Heart right ventricle (tissue), 16 donors: Measurements from ENCODE around the gene RMP24.

Experiments used
- ATAC-seq, 8 donors: fragments of 200-7000 bp; cut with Tn5 transposase; one replicate each; pipeline ENCODE4 v1.9.1; 2020; ENCODE audit warnings: mild to moderate bottlenecking in 8 of 8, moderate library complexity in 8 of 8, moderate number of reproducible peaks in 1 of 8
- DNase-seq, 2 donors: peaks; one replicate each; pipeline ENCODE4 v3.0.0-alpha.2; 2020
- H3K27ac ChIP-seq, 10 donors: fragments of 200-600 bp; sonication (generic) in 2 of 10; one replicate each; pipeline versions ENCODE4 v1.5.0 to v1.8.0; 2020 to 2022; ENCODE audit warnings: mild to moderate bottlenecking in 3 of 10
- H3K27me3 ChIP-seq, 7 donors: fragments of 200-600 bp; one replicate each; pipeline ENCODE4 v1.8.0; 2021 to 2022; ENCODE audit warnings: mild to moderate bottlenecking in 2 of 7
- H3K36me3 ChIP-seq, 9 donors: fragments of 200-600 bp; sonication (generic) in 1 of 9; one replicate each; pipeline versions ENCODE4 v1.5.0 to v1.8.0; 2020 to 2022; ENCODE audit warnings: mild to moderate bottlenecking in 2 of 9
- H3K4me1 ChIP-seq, 9 donors: fragments of 200-600 bp; sonication (generic) in 1 of 9; one replicate each; pipeline versions ENCODE4 v1.5.0 to v1.8.0; 2020 to 2022; ENCODE audit warnings: mild to moderate bottlenecking in 4 of 9
- H3K4me3 ChIP-seq, 10 donors: fragments of 200-600 bp; sonication (generic) in 2 of 10; one replicate each; pipeline versions ENCODE4 v1.5.0 to v1.8.0; 2020 to 2022; ENCODE audit warnings: mild to moderate bottlenecking in 7 of 10, moderate library complexity in 2 of 10
- H3K9me3 ChIP-seq, 11 donors: fragments of 200-600 bp in 10 of 11; sonication (generic) in 2 of 11; one replicate each; pipeline versions ENCODE4 v1.5.0 to v1.8.0; 2013 to 2022; ENCODE audit warnings: mild to moderate bottlenecking in 2 of 11, control low read depth in 1 of 11, moderate library complexity in 1 of 11
- WGBS, 2 donors: extraction: QIAGEN DNeasy Blood & Tissue Kit; methylation state at CpG; one replicate each; pipeline ENCODE4 v1.1.7; 2013; ENCODE audit warnings: inconsistent platforms in 1 of 2; 5-methylcytosine and 5-hydroxymethylcytosine counted together
- intact Hi-C, 10 donors: fragments of 100-400 bp; cut with DNase I; formaldehyde crosslinking; loops; one replicate each; pipeline versions ENCODE4 v1.11.1 to v1.14.2; 2022
- TF ChIP-seq, protein P1 (sequence below), 9 donors: fragments of 200-600 bp; sonication (generic) in 2 of 9; IDR thresholded peaks; one replicate each; pipeline versions ENCODE4 v1.5.0 to v1.8.0; 2021 to 2022; ENCODE audit warnings: antibody characterized with exemption in 9 of 9, mild to moderate bottlenecking in 5 of 9, moderate library complexity in 1 of 9
- donor health status: Arrhythmogenic right ventricular cardiomyopathy.
- donor health status: ischemic (EF 13 %, LVEDD 7.1; RV severe dilation, severe dysfunction).
- donor health status: healthy with polysubstance abuse.
- donor health status: DM: no; HTN: yes; CAD: no.
- donor health status: DM: no; HTN: no; CAD: no.
- donor health status: ischemic (EF 25% LVEDD 6.9; RV normal size, moderate dysfunction).
- donor health status: ischemic (EF 25% LVEDD 5.7; RV mildly dilated, moderate dysfunction).
- donor health status: healthy.
- donor health status: DM: yes; HTN: yes; CAD: no.
- donor health status: Ischemic cardiomyopathy.
- donor health status: ischemic (EF 35%, LVEDD 5.7; RV mildly dilated, moderate dysfunction).
- donor health status: nonischemic (EF 11% LVEDD 7.7; RV severe dilation, severe dysfunction).
- donor health status: DM: yes; HTN: yes; CAD: no.
- donor health status: PGD.
- donor health status: ischemic (EF 29% LVEDD 5.4; RV normal size, mild dysfunction).
- donor health status: nonischemic (EF 23%, LVEDD 6.1; RV moderate dilation, normal function).

Gene RMP24

DNA sequence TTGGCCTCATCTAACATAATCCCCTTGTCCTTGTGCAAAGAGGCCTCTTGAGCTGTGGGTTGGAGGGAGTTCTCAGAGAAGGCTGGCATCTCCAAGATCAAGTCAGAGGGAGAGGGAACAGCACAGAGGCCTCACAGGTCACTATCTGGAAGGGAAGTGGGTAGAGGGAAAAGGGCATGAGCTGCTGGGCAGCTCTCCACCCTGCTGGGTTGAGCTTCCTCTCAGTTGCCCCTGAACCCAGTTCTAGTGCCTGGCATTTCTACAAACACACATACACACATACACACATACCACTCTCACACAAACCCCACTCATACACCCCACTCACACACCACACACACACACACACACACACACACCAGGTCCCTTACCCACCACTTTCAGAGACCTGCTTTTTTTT, 30.3 kb upstream of the RMP24 start:
- ATAC-seq = no peak
- H3K9me3 ChIP-seq = no peaks in the 10 kb centered on the region
- intact Hi-C loops = loop anchor here in 1 of 10 donors (10.0 kb wide), 1 partner anchor 557 kb away; no protein-coding TSS in a partner anchor
- H3K27me3 ChIP-seq = no peaks in the 10 kb centered on the region
- no peak overlapping the region for H3K27ac ChIP-seq
- no peaks in the 10 kb centered on the region for H3K36me3 ChIP-seq
- no peaks in the 10 kb centered on the region for H3K4me1 ChIP-seq
- TF ChIP-seq, protein P1, sequence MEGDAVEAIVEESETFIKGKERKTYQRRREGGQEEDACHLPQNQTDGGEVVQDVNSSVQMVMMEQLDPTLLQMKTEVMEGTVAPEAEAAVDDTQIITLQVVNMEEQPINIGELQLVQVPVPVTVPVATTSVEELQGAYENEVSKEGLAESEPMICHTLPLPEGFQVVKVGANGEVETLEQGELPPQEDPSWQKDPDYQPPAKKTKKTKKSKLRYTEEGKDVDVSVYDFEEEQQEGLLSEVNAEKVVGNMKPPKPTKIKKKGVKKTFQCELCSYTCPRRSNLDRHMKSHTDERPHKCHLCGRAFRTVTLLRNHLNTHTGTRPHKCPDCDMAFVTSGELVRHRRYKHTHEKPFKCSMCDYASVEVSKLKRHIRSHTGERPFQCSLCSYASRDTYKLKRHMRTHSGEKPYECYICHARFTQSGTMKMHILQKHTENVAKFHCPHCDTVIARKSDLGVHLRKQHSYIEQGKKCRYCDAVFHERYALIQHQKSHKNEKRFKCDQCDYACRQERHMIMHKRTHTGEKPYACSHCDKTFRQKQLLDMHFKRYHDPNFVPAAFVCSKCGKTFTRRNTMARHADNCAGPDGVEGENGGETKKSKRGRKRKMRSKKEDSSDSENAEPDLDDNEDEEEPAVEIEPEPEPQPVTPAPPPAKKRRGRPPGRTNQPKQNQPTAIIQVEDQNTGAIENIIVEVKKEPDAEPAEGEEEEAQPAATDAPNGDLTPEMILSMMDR (IDR thresholded peaks at IDR 0.05) = no peak
- no peak for DNase-seq
- H3K4me3 ChIP-seq = no peak overlapping the region

GRCh38 chr18:35942661-35943060, 29.8 kb upstream of the RMP24 start:
- ATAC-seq (no peak), DNase-seq (no peak)
- H3K4me1 ChIP-seq = no peaks in the 10 kb centered on the region
- no peak overlapping the region for H3K4me3 ChIP-seq
- H3K27me3 ChIP-seq = no peaks in the 10 kb centered on the region
- intact Hi-C loops = loop anchor here in 1 of 10 donors (10.0 kb wide), 1 partner anchor 558 kb away; no protein-coding TSS in a partner anchor
- H3K27ac ChIP-seq = no peak overlapping the region
- no peaks in the 10 kb centered on the region for H3K9me3 ChIP-seq
- no peaks in the 10 kb centered on the region for H3K36me3 ChIP-seq
- 93 to 97% methylated on average over 6 of the region's 6 CpGs for WGBS, 2 donors
- TF ChIP-seq, protein P1 (IDR thresholded peaks at IDR 0.05) = no peak

- Histone ChIP-seq H3K9me3 (peaks cover 0 to 9% (median 0%) of the 10 kb centered on the region in 11 donors), H3K27ac (no peak overlapping the region), H3K36me3 (no peaks in the 10 kb centered on the region), H3K27me3 (peaks cover 0 to 13% (median 0%) of the 10 kb centered on the region in 7 donors), H3K4me1 (peaks cover 0 to 9% (median 3%) of the 10 kb centered on the region in 9 donors), H3K4me3 (no peak overlapping the region)
- intact Hi-C loops = loop anchor here in 2 of 10 donors (5.0 to 10.0 kb wide), 2 partner anchors 561 to 563 kb away; no protein-coding TSS in a partner anchor
- no peak for DNase-seq
- WGBS, 2 donors = 79 to 81% methylated on average over 3 of the region's 3 CpGs
- ATAC-seq = no peak
- TF ChIP-seq, protein P1 (IDR thresholded peaks at IDR 0.05) = no peak
These were observed 24.4 kb upstream of the RMP24 start for GRCh38 chr18:35948080-35948479.

GRCh38 chr18:35949090-35949489, 23.4 kb upstream of the RMP24 start:
- WGBS, 2 donors = 72 to 73% methylated on average over 6 of the region's 6 CpGs
- intact Hi-C loops = loop anchor here in 3 of 10 donors (1.0 to 10.0 kb wide), 3 partner anchors 193 to 564 kb away; no protein-coding TSS in a partner anchor
- H3K9me3 ChIP-seq = peaks cover 0 to 9% (median 0%) of the 10 kb centered on the region in 11 donors

More at GRCh38 chr18:35949090-35949489, 23.4 kb upstream of the RMP24 start:
- Histone ChIP-seq H3K4me3 (no peak overlapping the region), H3K27ac (no peak overlapping the region), H3K36me3 (no peaks in the 10 kb centered on the region), H3K4me1 (peaks cover 0 to 9% (median 3%) of the 10 kb centered on the region in 9 donors), H3K27me3 (peaks cover 0 to 17% (median 0%) of the 10 kb centered on the region in 7 donors)
- ATAC-seq (no peak), DNase-seq (no peak)
- TF ChIP-seq, protein P1 (IDR thresholded peaks at IDR 0.05) = no peak
